Glutamatergic neuron (in vitro differentiated cells): ENCODE results near the gene EEF2. TPM values are rescaled to one million over a fixed set of nuclear protein-coding genes. Genes with fewer than 3 reads are reported as not detected.
"Not testable (repeated sequence)": the region's sequence is repeated elsewhere in the genome, so short reads cannot be mapped to it uniquely, and the experiment has no call there.

Experiments
- DNase-seq: peaks from one replicate; pipeline ENCODE4 v3.0.0; 2022
- H3K27ac Mint-ChIP-seq: one replicate; pipeline ENCODE4 v1.8.0; 2020; ENCODE audit warnings: mild to moderate bottlenecking, mixed read lengths, inconsistent platforms; ENCODE audit not compliant: unreplicated experiment
- H3K27me3 Mint-ChIP-seq: one replicate; pipeline ENCODE4 v1.8.0; 2020; ENCODE audit warnings: mild to moderate bottlenecking, moderate library complexity, mixed read lengths, inconsistent platforms; ENCODE audit not compliant: unreplicated experiment
- H3K36me3 Mint-ChIP-seq: one replicate; pipeline ENCODE4 v1.8.0; 2020; ENCODE audit warnings: mild to moderate bottlenecking, mixed read lengths, inconsistent platforms; ENCODE audit not compliant: unreplicated experiment
- H3K4me1 Mint-ChIP-seq: one replicate; pipeline ENCODE4 v1.8.0; 2020; ENCODE audit warnings: mild to moderate bottlenecking, low read depth, mixed read lengths, inconsistent platforms; ENCODE audit not compliant: unreplicated experiment
- H3K4me3 Mint-ChIP-seq: one replicate; pipeline ENCODE4 v1.8.0; 2020; ENCODE audit warnings: mild to moderate bottlenecking, mixed read lengths, inconsistent platforms; ENCODE audit not compliant: unreplicated experiment
- H3K9me3 Mint-ChIP-seq: one replicate; pipeline ENCODE4 v1.8.0; 2020; ENCODE audit warnings: mild to moderate bottlenecking, moderate library complexity, mixed read lengths, inconsistent platforms; ENCODE audit not compliant: unreplicated experiment
- CTCF ChIP-seq: fragments of 200-600 bp; sonication (generic); IDR thresholded peaks from one replicate; pipeline ENCODE4 v1.5.0; 2021; ENCODE audit not compliant: partially characterized antibody, unreplicated experiment
- total RNA-seq: library from RNA; stranded (reverse); fragmentation: NEBNext Ultra II Directional; extraction: Animal tissue kit (Norgen Biotek cat#: 25700); gene quantifications from one replicate; pipeline ENCODE4 v1.2.1, GENCODE V29; 2021; ENCODE audit not compliant: unreplicated experiment

EEF2 gene
- total RNA-seq, 1 donor from 2014 or later, result 2,255 TPM

- Mint-ChIP-seq H3K4me3 (peak overlapping the region; percentile 97), H3K36me3 (no peaks in the 10 kb centered on the region), H3K9me3 (peaks cover 3% of the 10 kb centered on the region), H3K27me3 (peaks cover 6% of the 10 kb centered on the region), H3K27ac (peak overlapping the region; percentile 99), H3K4me1 (peaks cover 18% of the 10 kb centered on the region)
- DNase-seq, result no peak
- no peak for TF ChIP-seq CTCF
Measured at GRCh38 chr19:3970313-3970807, 14.9 kb downstream of the EEF2 start.

- Mint-ChIP-seq H3K9me3 (peaks cover 3% of the 10 kb centered on the region), H3K27me3 (peaks cover 6% of the 10 kb centered on the region), H3K36me3 (no peaks in the 10 kb centered on the region), H3K4me1 (peaks cover 18% of the 10 kb centered on the region), H3K4me3 (peak overlapping the region; percentile 97), H3K27ac (peak overlapping the region; percentile 99)
- peak; percentile 62 for DNase-seq
- TF ChIP-seq CTCF, result no peak
Measured at GRCh38 chr19:3969435-3970312, 15.6 kb downstream of the EEF2 start.

- Mint-ChIP-seq H3K27ac (peak overlapping the region; percentile 99), H3K36me3 (no peaks in the 10 kb centered on the region), H3K4me1 (peaks cover 18% of the 10 kb centered on the region), H3K9me3 (peaks cover 3% of the 10 kb centered on the region), H3K4me3 (peak overlapping the region; percentile 97), H3K27me3 (peaks cover 6% of the 10 kb centered on the region)
- DNase-seq, result peak; percentile 87
- no peak for TF ChIP-seq CTCF
Measured at GRCh38 chr19:3968556-3969434, 16.5 kb downstream of the EEF2 start.

- peak overlapping the region; percentile 97 for H3K4me3 Mint-ChIP-seq
- not testable (repeated sequence) for DNase-seq, H3K36me3 Mint-ChIP-seq, H3K27me3 Mint-ChIP-seq, H3K9me3 Mint-ChIP-seq
- H3K4me1 Mint-ChIP-seq, result peaks cover 18% of the 10 kb centered on the region
- H3K27ac Mint-ChIP-seq, result peak overlapping the region; percentile 99
Measured at GRCh38 chr19:3967983-3968382, 17.3 kb downstream of the EEF2 start.
